Progenitor cell of endocrine pancreas (in vitro differentiated cells): Measurements from ENCODE around the gene VRTN. TPM values are rescaled to one million over a fixed set of nuclear protein-coding genes. Genes with fewer than 3 reads are reported as not detected.

ENCODE experiments used
- DNase-seq: peaks from one replicate; pipeline ENCODE4 v3.0.0; 2021; ENCODE audit warnings: low spot score; ENCODE audit not compliant: unreplicated experiment
- H3K27ac Mint-ChIP-seq: 2 replicates; pipeline ENCODE4 v1.8.0; 2021; ENCODE audit warnings: mild to moderate bottlenecking, moderate library complexity, mixed read lengths
- H3K27me3 Mint-ChIP-seq: 2 replicates; pipeline ENCODE4 v1.8.0; 2021; ENCODE audit warnings: mixed read lengths
- H3K36me3 Mint-ChIP-seq: 2 replicates; pipeline ENCODE4 v1.8.0; 2022; ENCODE audit warnings: mixed read lengths; ENCODE audit not compliant: insufficient read depth
- H3K4me1 Mint-ChIP-seq: 2 replicates; pipeline ENCODE4 v1.8.0; 2021; ENCODE audit warnings: low read depth, mixed read lengths
- H3K4me3 Mint-ChIP-seq: 2 replicates; pipeline ENCODE4 v1.8.0; 2021; ENCODE audit warnings: low read depth, mild to moderate bottlenecking, moderate library complexity, mixed read lengths
- H3K9me3 Mint-ChIP-seq: 2 replicates; pipeline ENCODE4 v1.8.0; 2021; ENCODE audit warnings: low read depth, mixed read lengths
- total RNA-seq: library from RNA; stranded (reverse); gene quantifications from 2 replicates; pipeline ENCODE4 v1.2.1, GENCODE V29; 2021
- TF ChIP-seq, protein P1 (sequence below): fragments of 200-600 bp; sonication (generic); IDR thresholded peaks from one replicate; pipeline ENCODE4 v1.5.0; 2021; ENCODE audit warnings: antibody characterized with exemption, mild to moderate bottlenecking; ENCODE audit not compliant: unreplicated experiment

VRTN gene
- total RNA-seq, 1 donor from 2014 or later, result 1.5 TPM

DNA sequence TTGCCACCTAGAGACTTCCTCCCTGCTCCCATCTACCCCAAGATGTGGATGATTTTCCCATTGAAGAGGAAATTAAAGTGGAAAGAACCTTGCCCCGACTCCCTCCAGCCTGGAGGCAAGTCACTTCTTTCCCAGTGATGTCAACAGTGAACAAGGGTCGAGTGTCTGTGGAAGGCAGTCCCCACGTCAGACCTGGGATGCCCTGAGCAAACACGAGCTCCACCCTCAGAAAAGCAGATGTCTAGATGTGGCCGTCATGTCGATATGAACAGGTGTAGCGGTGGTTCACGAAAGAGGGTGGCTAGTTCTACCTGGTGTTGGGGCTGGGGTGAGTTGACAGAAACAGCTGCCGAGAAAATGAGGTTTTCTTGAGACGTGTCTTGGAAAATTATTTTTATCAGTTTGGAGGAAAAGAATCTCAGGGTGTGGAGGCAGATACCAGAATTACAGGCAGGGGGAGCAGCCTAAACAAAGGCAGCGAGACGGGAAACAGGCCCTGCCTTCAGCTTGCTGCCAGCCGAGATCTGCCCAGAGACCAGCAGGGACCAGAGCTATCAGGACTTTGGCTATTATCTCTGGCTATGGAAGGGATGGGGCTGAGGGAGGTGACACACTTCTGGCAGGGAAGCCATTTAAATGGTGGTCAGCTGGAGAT lies 51.9 kb downstream of the VRTN start:
- H3K27ac Mint-ChIP-seq, result no peak overlapping the region
- no peaks in the 10 kb centered on the region for H3K36me3 Mint-ChIP-seq
- DNase-seq, result no peak
- peaks cover 31% of the 10 kb centered on the region for H3K27me3 Mint-ChIP-seq
- no peaks in the 10 kb centered on the region for H3K9me3 Mint-ChIP-seq
- no peak overlapping the region for H3K4me3 Mint-ChIP-seq
- TF ChIP-seq, protein P1, sequence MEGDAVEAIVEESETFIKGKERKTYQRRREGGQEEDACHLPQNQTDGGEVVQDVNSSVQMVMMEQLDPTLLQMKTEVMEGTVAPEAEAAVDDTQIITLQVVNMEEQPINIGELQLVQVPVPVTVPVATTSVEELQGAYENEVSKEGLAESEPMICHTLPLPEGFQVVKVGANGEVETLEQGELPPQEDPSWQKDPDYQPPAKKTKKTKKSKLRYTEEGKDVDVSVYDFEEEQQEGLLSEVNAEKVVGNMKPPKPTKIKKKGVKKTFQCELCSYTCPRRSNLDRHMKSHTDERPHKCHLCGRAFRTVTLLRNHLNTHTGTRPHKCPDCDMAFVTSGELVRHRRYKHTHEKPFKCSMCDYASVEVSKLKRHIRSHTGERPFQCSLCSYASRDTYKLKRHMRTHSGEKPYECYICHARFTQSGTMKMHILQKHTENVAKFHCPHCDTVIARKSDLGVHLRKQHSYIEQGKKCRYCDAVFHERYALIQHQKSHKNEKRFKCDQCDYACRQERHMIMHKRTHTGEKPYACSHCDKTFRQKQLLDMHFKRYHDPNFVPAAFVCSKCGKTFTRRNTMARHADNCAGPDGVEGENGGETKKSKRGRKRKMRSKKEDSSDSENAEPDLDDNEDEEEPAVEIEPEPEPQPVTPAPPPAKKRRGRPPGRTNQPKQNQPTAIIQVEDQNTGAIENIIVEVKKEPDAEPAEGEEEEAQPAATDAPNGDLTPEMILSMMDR, result no peak
- peaks cover 3% of the 10 kb centered on the region for H3K4me1 Mint-ChIP-seq

DNA sequence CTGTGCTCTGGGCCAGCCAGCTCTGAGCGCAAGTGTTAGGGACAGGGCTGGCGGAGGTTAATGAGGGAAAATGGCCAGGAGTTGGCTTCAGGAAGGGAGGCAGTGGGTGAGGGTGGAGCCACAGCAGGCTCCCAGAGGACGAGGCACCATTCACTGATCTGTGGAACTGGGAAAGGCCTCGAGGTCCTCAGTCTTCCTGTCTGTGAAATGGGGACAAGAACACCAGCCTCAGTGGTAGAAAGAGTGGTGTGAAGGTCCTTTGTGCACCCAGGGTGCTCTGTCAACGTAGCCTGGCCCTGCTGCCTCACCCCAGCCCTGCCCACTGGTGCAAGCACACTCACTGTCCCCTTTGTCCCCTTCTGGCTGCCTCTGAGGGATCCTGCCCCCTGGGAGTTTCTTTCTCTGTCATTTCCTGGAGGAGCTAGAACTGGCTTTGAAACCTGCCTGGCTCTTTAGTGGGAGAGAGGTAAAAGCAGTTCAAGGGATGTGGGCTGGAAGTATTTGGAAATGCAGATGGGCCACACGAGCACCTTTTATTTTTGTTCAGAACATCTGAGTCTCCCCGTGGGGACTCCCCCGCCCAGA lies 52.7 kb downstream of the VRTN start:
- TF ChIP-seq, protein P1, result no peak
- Mint-ChIP-seq H3K4me1 (peaks cover 3% of the 10 kb centered on the region), H3K27ac (no peak overlapping the region), H3K4me3 (no peak overlapping the region), H3K27me3 (peaks cover 30% of the 10 kb centered on the region), H3K36me3 (no peaks in the 10 kb centered on the region), H3K9me3 (no peaks in the 10 kb centered on the region)
- no peak for DNase-seq

DNA sequence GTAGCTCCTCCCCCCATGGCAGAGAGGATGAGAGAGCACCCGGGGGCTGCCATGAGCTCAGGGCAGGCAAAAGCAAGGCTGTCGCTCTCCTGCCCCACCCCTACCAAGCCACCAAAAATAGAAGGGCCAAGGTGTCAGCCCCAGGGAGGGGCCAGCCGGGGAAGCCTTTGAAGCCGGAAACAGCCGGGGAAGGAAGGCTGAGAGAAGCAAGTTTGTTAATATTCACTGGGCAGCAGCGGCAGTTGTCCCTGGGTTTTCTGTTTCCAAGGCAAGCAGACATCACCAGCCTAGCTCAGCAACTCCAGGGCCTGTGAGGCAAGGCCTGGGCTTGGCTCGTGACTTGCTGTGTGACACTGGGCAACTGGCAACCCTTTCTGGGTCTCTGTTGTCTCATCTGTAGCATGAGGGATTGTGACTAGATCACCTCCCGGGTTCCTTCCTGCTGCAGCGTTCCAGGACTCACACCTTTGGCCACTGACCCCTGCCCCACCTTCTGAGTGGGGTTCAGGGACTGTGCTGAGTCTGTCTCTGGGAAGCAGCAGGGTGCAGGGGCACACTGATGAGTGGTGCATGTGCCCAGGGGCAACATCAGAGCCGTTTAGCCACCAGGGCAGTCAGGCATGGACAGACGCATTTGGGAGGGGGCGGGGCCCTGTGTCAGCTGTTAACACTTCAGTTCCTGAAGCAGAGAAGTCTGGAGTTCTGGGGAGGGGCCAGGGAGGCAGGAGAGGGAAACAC lies 53.4 kb downstream of the VRTN start:
- Mint-ChIP-seq H3K9me3 (no peaks in the 10 kb centered on the region), H3K36me3 (no peaks in the 10 kb centered on the region), H3K4me1 (peaks cover 3% of the 10 kb centered on the region), H3K27ac (no peak overlapping the region), H3K4me3 (no peak overlapping the region), H3K27me3 (peaks cover 26% of the 10 kb centered on the region)
- TF ChIP-seq, protein P1, result no peak
- DNase-seq, result no peak

DNA sequence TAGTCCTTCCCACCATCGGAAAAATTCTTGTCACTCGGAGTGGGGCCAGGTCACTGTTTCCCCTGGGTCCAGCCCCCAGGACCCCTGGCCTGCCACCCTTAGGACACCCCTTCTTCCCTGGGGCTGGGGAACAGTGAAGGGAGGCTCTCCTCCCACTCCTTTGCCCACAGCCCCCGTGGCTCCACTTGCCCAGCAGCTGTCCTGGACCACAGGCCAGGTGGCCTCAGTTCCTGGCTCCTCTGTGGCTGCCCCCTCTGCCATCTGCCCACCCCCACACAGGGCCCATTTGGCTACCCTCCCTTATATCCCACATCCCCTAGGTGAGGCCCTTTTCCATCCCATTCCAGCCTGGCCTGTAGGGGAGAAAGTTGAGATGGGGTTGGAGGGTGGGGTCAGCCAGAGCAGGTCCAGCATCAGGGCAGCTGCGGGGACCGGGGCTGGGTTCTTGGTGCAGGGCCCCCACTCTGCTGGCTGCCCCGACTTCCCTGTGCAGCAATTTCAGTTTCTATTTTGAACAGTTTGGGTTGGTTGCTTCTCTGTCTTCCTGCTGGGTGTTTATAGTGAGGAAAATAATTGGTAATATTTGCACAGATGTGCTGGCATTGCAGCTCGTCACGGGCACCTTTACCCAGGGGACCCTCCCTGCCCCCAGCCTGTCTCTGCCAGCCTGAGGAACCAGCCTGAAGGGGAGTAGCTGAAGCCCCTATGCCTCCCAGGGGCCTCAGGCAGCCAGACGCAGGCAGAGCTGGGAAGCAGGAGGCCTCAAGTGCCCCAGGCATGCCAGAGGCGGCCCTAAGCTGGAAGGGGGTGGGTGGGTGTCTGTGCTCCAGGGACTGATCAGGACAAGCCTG lies 54.4 kb downstream of the VRTN start:
- peaks cover 21% of the 10 kb centered on the region for H3K27me3 Mint-ChIP-seq
- H3K4me3 Mint-ChIP-seq, result no peak overlapping the region
- DNase-seq, result no peak
- H3K4me1 Mint-ChIP-seq, result peaks cover 3% of the 10 kb centered on the region
- TF ChIP-seq, protein P1, result no peak
- H3K36me3 Mint-ChIP-seq, result no peaks in the 10 kb centered on the region
- no peaks in the 10 kb centered on the region for H3K9me3 Mint-ChIP-seq
- H3K27ac Mint-ChIP-seq, result no peak overlapping the region
